ENCODE results near the gene SOX13.

SOX13 gene

GRCh38 chr1:204062106-204062505 is 10.8 kb upstream of the SOX13 start:
- no peak for DNase-seq (ENCODE audit: low spot score)
- FAIRE-seq, result no peak

DNA sequence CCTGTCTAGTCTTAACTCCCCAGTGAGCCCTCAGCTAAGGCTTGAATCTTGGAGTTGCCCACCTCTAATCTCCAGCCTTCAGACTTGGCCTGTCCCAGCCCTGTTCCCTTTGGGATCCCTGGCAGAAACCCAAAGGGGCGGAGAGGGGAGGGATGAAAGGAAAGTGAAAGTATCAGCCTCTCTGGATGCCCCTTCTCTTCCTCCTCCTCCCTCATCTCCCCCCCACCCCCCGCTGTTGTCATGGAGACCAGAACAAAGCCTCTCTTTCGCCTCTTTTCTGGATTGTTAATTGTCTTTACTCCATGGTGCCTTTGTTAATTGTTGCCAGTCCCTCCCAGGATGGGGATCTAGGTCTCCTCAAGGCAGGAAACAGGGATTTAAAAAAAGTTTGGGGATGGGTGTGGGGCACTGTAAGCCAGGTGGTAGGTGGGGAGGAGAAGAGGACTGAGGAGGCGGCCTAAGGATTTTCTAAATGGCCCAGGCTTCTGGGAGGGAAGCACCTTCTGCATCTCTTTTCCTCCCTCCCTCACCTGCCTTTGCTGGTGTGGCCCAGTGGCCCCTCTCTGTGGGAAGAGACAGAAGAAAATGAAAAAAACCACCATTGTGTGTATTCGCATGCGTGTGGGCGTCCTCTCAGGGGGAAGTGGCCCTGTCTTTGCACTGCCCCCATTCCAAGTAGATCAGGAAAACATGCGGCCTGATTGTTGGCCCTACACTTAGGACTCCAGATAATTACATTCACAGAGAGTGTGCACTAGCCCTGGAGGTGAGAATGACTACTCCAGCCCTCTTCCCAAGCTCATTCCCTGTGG is 7.5 kb upstream of the SOX13 start:
- no peak for FAIRE-seq
- no peak for DNase-seq (ENCODE audit: low spot score)

- FAIRE-seq (no peak), DNase-seq (ENCODE audit: low spot score) (no peak)
Observed at GRCh38 chr1:204065986-204066300, 7.0 kb upstream of the SOX13 start.

DNA sequence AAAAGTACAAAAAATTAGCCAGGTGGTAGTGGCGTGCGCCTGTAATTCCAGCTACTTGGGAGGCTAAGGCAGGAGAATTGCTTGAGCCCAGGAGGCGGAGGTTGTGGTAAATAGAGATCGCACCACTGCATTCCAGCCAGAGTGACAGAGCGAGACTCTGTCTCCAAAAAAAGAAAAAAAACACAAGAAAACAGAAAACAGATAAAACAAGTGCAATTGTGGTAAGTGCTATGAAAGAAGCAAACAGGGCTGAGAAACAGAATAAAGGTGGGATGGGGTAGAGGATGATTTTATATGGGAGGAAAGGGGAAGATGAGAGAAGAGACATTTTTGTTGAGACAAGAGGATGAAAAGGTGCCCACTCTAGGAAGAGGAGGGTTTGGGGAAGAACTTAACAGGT is 5.0 kb upstream of the SOX13 start:
- FAIRE-seq, result no peak
- DNase-seq (ENCODE audit: low spot score), result no peak

DNA sequence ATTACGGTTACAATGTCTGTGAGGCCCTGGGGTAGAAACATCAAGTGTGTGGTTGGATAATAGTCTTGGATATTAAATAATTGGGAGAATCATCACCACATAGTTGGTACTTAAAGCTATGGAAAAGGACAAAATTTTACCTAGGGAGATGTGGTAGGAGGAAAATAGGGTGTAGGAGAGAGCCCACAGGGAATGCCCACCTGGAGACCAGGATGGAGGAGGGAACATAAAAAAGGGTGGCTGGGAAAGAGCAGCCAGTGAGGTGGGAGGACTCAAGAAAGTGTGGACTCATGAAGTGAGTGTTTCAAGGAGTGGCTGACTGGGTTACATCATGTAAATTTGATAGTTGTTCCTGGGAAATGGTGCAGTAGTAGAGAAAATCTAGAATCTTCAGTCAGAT is 3.0 kb upstream of the SOX13 start:
- no peak for FAIRE-seq

DNA sequence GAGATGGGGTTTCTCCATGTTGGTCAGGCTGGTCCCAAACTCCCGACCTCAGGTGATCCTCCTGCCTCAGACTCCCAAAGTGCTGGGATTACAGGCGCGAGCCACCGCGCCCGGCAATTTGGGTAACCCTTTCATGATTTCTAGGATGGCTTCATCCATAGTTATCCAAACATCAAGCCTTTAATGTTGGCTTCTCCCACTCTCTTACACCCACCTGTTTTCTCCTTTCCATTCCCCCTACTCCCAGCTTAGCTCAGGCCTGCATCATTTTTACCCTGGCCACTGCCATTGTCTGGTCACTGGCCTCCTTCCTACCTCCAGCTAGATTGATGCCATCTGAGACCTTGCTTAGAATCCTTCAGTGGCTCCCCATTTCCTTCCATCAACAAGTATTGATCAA is 2.0 kb upstream of the SOX13 start:
- DNase-seq (ENCODE audit: low spot score) (no peak), FAIRE-seq (no peak)

More for the DNA sequence above, 3.0 kb upstream of the SOX13 start:
- no peak for DNase-seq (ENCODE audit: low spot score)

DNA sequence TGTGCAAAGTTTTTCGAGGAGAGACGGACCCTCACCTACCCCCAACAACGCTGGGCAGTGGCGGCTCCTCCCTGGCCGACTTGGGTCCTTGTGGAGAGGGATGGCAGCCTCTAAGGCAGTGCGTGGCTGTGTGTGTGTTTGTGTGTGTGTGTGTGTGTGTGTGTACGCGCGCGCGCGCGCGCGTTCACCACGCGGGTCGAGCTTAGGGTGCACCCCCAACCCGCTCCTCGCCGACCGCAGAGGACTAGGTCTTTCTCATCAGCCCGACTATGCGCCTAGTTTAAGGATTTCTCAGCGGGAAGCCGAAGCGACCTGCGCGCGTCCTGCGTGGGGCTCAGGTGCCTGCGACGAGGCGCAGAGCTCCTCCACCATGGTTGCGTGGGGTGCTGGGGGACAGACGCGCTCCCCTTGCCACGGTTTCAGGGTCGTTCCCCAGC is 940 bp downstream of the SOX13 start:
- FAIRE-seq, result no peak
- no peak for DNase-seq (ENCODE audit: low spot score)

GRCh38 chr1:204074274-204075138 is 1.6 kb downstream of the SOX13 start:
- no peak for FAIRE-seq
- no peak for DNase-seq (ENCODE audit: low spot score)

GRCh38 chr1:204075139-204075521 is 2.2 kb downstream of the SOX13 start:
- FAIRE-seq (no peak), DNase-seq (ENCODE audit: low spot score) (no peak)

GRCh38 chr1:204075890-204076846 is 3.3 kb downstream of the SOX13 start:
- DNase-seq (ENCODE audit: low spot score) (no peak), FAIRE-seq (no peak)

- no peak for DNase-seq (ENCODE audit: low spot score)
- no peak for FAIRE-seq
Observed at GRCh38 chr1:204076891-204077290, 4.0 kb downstream of the SOX13 start.

DNA sequence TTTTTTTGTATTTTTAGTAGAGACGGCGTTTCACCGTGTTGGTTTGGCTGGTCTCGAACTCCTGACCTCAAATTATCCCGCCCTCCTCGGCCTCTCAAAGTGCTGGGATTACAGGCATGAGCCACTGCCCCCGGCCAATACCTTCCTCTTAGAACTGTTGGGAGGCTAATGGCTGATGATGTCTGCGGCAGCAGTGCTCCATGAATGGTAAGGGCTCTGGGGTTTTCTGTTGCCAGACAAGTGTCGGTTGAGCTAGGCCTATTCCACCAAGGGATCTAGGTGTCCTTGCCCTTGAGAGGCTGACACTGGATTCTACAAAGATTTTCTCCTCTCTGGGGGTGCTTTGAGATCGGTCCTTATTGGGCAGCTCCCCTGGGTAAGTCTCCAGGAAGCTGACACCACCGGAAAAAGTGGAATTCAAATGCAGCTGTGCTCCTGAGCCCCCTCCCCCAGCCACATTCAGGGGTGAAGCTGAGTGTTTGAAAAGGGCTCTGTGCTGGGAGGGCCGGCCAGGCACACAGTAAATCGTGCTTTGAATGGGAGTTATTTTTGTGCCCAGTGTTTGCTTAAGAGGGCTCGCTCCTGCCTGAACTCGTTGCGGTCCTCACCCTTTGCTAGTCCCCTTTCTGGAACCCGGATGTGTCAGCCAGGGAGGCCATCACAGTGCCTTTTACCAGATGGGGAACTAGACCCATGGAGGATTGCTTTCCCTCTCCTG is 5.2 kb downstream of the SOX13 start:
- DNase-seq (ENCODE audit: low spot score) (no peak), FAIRE-seq (no peak)

GRCh38 chr1:204079608-204079999 is 6.7 kb downstream of the SOX13 start:
- no peak for DNase-seq (ENCODE audit: low spot score)
- no peak for FAIRE-seq

GRCh38 chr1:204080163-204080903 is 7.4 kb downstream of the SOX13 start:
- FAIRE-seq (peak; percentile 50), DNase-seq (ENCODE audit: low spot score) (peak; percentile 50)

DNA sequence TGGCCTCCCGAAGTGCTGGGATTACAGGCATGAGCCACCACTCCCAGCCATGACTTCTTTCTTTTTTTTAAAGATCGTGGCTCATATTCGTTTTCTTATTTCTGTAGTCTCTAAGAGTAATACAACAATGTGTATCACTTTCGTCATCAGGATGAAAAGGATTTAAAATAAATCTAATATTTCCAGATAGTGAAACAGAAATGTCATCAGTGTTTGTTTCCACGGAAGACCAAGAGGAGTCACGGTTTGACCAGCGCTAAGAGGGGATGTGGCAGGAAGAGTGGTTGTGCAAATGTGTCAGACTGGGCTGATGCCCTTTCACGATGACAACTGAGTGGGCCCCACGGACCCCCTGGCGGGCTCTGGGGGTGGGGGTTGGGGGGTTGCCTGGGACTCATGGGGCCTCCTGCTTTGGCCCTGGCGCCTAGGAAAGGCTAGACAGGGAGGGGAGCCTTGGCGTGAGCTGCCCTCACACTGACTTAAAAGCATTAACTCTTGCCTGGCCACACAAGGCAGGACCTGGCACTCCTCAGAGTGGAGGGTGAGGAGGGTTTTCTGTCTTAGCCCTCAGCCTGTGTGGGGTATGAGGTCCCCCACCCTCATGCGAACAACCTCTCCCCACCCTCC is 8.4 kb downstream of the SOX13 start:
- no peak for FAIRE-seq
- no peak for DNase-seq (ENCODE audit: low spot score)

DNA sequence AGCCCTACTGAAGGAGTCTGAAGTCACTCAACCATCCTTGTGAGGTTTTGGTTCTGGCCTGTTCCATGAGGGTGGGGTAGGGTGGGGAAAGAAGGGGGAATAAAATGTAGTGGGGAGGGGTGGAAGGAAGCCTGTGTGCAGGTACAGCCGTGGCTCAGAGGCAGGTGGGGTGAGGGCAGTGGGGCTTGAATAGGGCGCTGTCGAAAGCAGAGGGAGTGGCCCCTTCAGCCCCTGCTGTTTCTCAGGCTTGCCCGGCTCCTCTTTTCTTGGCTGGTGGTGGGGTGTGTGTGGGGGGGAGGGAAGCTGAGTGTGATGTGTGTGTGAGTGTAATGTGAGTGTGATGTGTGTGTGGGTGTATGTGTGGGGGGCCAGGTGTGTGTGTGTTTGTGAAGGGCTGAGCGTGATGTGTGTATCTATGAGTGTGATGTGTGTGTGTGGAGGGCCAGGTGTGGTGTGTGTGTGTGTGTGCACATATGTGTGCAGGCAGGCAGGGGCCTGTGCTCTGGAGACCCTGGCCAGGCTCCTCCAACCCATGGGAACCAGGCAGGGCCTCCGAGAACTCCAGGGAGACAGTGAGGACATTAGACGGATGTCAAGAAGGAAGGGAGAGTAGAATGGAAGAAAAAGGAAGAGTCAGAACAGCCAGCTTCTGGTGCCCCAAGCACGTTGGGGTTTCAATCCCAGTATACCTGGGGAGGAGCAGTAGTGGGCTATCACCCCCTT is 9.0 kb downstream of the SOX13 start:
- DNase-seq (ENCODE audit: low spot score) (no peak), FAIRE-seq (no peak)

DNA sequence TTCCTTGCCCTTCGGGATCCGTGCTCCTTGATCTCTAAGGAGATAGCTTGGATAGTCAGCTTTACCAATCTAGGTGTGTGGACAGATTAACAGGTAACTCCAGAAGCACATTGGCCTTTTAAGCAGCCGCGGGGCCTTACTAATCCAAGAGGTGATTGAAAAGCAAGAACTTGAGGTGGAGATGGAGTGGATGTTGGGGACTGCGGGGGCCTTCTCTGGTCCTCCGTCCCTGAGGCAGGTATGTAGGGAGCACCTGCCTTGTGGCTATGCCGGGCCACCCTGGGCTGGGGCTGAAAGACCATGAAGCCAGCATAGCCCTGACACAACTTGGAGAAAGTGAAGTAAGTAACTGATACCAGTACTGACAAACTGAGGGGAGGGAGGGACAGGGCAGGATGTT is 10.6 kb downstream of the SOX13 start:
- DNase-seq (ENCODE audit: low spot score) (no peak), FAIRE-seq (no peak)

DNA sequence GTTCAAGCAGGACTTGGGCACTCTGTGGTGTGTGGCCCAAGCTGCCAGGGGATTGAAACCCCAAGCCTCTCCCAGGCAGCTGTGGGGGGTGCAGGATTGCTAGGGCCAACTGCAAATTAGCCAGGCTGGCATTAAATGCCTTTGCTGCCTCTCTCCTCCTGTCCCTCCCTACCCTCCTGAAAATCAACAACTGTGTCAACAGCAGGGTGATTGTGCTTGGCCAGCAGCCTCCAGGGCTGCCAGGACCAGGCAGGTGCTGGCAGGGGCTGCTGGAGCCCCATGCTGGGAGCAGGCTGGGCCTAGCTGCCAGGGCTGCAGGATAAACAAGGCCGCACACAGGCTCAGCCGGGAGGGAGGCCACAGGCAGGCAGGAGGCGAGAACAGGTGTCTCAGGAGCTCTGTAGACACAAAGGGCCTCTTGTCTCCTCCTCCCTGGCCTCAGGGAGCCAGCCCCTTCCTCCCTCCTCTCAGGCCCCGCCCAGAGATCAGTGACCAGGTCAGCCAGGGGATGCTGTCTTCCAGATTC is 11.4 kb downstream of the SOX13 start:
- FAIRE-seq (no peak), DNase-seq (ENCODE audit: low spot score) (no peak)

DNA sequence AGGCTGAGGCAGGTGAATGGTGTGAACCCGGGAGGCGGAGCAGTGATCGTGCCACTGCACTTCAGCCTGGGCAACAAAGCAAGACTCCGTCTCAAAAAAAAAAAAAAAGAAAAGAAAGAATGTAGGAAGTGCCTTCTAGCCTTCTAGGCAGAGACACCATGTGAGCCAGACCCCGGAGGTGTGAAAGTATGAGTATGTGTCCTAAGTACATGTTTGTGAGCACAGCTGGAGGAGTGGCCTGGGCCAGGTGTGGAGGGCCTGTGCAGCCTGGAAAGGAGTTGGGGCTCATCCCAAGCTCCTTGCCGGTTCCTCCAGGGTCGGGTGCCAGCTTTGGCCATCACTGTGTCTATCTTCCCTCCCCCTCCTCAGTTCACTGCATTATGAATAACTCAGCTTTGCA is 13.0 kb downstream of the SOX13 start:
- DNase-seq (ENCODE audit: low spot score), result no peak
- FAIRE-seq, result no peak

Measured in RCC 7860 (cell line).